ENCODE measurements around the gene HLA-B.
A peak's percentile ranks its signal among the peaks of the same experiment; 100 is the strongest.

The HLA-B gene

GRCh38 chr6:31357886-31358285 is 907 bp upstream of the HLA-B start:
- Histone ChIP-seq H3K4me3 (ENCODE audit: low read length) (no peak overlapping the region), H3K9me3 (ENCODE audit: control insufficient read depth, low read length) (no peaks in the 10 kb centered on the region), H3K9ac (ENCODE audit: low read length) (peak overlapping the region; percentile 99), H3K27me3 (ENCODE audit: control insufficient read depth, insufficient read depth, low read length) (peaks cover 4% of the 10 kb centered on the region), H3K4me1 (ENCODE audit: control insufficient read depth, insufficient read depth, low read length) (peaks cover 19% of the 10 kb centered on the region), H3K36me3 (ENCODE audit: control insufficient read depth, insufficient read depth, low read length) (peaks cover 26% of the 10 kb centered on the region)

- Histone ChIP-seq H3K27me3 (ENCODE audit: control insufficient read depth, insufficient read depth, low read length) (no peaks in the 10 kb centered on the region), H3K9ac (ENCODE audit: low read length) (peak overlapping the region; percentile 99), H3K4me1 (ENCODE audit: control insufficient read depth, insufficient read depth, low read length) (peaks cover 19% of the 10 kb centered on the region)
Observed at GRCh38 chr6:31356216-31356945, 598 bp downstream of the HLA-B start.

DNA sequence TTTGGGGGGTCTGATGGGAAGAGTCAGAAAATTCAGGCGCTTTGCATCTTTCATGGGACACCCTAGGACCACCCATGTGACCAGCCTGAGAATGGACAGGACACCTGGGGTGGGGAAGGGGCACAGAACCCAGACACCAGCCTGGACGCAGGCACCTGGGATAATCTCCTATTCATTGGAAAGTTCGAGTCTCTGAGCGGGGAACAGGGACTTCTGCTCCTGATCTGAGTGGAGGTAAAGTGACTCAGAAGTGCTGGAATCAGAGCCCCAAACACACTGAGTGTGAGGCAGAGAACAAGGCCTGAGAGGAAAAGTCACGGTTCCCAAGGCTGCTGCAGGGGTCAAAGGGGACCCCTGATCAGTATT is 1.4 kb downstream of the HLA-B start:
- no peaks in the 10 kb centered on the region for H3K27me3 ChIP-seq (ENCODE audit: control insufficient read depth, insufficient read depth, low read length)
- no peaks in the 10 kb centered on the region for H3K9me3 ChIP-seq (ENCODE audit: control insufficient read depth, low read length)
- H3K4me1 ChIP-seq (ENCODE audit: control insufficient read depth, insufficient read depth, low read length), result peaks cover 19% of the 10 kb centered on the region
- peaks cover 26% of the 10 kb centered on the region for H3K36me3 ChIP-seq (ENCODE audit: control insufficient read depth, insufficient read depth, low read length)
- H3K9ac ChIP-seq (ENCODE audit: low read length), result peak overlapping the region; percentile 99
- peak overlapping the region; percentile 33 for H3K4me3 ChIP-seq (ENCODE audit: low read length)

More at GRCh38 chr6:31356216-31356945, 598 bp downstream of the HLA-B start:
- no peaks in the 10 kb centered on the region for H3K9me3 ChIP-seq (ENCODE audit: control insufficient read depth, low read length)
- peak overlapping the region; percentile 33 for H3K4me3 ChIP-seq (ENCODE audit: low read length)
- H3K36me3 ChIP-seq (ENCODE audit: control insufficient read depth, insufficient read depth, low read length), result peaks cover 26% of the 10 kb centered on the region

DNA sequence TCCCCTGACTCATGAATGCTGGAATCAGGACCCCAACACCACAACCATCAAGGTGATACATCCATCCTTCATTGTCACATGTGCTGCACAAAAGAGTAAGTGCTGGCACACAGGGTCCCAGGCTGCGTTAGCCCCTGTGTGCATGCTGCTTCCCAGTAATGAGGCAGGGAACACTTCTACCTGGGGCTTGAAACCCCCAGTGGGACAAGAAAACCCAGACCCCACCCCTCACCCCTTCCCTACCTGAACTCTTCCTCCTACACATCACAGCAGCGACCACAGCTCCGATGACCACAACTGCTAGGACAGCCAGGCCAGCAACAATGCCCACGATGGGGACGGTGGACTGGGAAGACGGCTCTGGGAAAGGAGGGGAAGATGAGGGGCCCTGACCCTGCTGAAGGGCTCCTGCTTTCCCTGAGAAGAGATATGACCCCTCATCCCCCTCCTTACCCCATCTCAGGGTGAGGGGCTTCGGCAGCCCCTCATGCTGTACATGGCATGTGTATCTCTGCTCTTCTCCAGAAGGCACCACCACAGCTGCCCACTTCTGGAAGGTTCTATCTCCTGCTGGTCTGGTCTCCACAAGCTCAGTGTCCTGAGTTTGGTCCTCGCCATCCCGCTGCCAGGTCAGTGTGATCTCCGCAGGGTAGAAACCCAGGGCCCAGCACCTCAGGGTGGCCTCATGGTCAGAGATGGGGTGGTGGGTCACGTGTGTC is 2.0 kb downstream of the HLA-B start:
- peaks cover 19% of the 10 kb centered on the region for H3K4me1 ChIP-seq (ENCODE audit: control insufficient read depth, insufficient read depth, low read length)
- H3K9ac ChIP-seq (ENCODE audit: low read length), result peak overlapping the region; percentile 99
- no peaks in the 10 kb centered on the region for H3K27me3 ChIP-seq (ENCODE audit: control insufficient read depth, insufficient read depth, low read length)
- peak overlapping the region; percentile 36 for H3K4me3 ChIP-seq (ENCODE audit: low read length)
- H3K9me3 ChIP-seq (ENCODE audit: control insufficient read depth, low read length), result no peaks in the 10 kb centered on the region
- peaks cover 26% of the 10 kb centered on the region for H3K36me3 ChIP-seq (ENCODE audit: control insufficient read depth, insufficient read depth, low read length)

DNA sequence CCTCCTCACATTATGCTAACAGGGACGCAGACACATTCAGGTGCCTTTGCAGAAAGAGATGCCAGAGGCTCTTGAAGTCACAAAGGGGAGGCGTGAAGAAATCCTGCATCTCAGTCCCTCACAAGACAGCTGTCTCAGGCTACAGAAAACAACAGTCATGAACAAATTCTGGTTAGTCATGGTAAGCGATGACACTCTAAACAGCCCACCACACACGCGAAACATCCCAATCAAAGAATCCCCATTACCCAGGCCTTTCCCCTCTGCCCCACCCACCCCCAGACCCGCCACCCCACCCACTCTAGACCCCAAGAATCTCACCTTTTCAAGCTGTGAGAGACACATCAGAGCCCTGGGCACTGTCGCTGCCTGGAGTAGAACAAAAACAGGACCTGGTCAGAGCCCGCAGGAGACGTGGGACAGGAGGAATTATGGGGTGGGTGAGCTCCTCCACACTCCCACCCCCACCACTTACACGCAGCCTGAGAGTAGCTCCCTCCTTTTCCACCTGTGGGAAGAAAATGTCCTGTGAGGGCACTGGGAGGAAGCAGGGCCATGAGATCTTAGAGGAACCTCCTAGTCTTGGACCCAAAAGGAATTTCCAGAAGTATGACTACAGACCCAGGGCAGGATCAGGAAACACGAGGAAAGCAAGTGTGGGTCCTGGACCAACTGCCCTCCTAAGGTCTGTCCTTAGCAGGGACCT is 2.7 kb downstream of the HLA-B start:
- Histone ChIP-seq H3K9me3 (ENCODE audit: control insufficient read depth, low read length) (no peaks in the 10 kb centered on the region), H3K36me3 (ENCODE audit: control insufficient read depth, insufficient read depth, low read length) (peaks cover 26% of the 10 kb centered on the region), H3K9ac (ENCODE audit: low read length) (peak overlapping the region; percentile 41), H3K4me1 (ENCODE audit: control insufficient read depth, insufficient read depth, low read length) (peaks cover 19% of the 10 kb centered on the region), H3K4me3 (ENCODE audit: low read length) (peak overlapping the region; percentile 36), H3K27me3 (ENCODE audit: control insufficient read depth, insufficient read depth, low read length) (no peaks in the 10 kb centered on the region)

DNA sequence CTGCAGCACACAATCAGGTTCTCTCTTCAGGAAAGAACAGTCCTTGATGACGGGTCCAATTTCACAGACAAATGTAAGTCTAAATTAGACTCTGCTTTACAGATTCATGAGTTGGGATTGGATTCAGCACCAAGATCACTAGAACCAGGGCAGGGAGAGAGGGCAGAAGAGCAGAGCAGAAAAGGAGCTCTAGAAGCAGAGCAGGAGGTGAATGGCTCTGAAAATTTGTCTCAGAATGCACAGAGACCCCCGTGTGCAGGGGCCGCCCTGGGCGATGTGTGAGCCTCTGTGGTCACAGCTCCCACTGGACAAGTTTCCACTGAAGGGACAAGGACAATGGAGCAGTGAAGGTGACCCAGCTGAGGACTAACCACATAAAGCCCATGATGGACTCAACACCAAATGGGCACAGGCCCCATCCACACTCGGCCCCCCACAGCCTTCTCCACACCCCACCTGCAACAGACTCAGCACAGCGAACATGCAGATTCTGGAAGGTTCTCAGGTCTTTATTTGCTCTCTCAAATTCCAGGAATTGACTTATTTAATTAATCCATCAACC is 3.5 kb downstream of the HLA-B start:
- H3K9ac ChIP-seq (ENCODE audit: low read length), result no peak overlapping the region
- no peak overlapping the region for H3K4me3 ChIP-seq (ENCODE audit: low read length)
- no peaks in the 10 kb centered on the region for H3K27me3 ChIP-seq (ENCODE audit: control insufficient read depth, insufficient read depth, low read length)
- peaks cover 26% of the 10 kb centered on the region for H3K36me3 ChIP-seq (ENCODE audit: control insufficient read depth, insufficient read depth, low read length)
- H3K4me1 ChIP-seq (ENCODE audit: control insufficient read depth, insufficient read depth, low read length), result peaks cover 19% of the 10 kb centered on the region
- no peaks in the 10 kb centered on the region for H3K9me3 ChIP-seq (ENCODE audit: control insufficient read depth, low read length)

GRCh38 chr6:31352683-31353383 is 4.1 kb downstream of the HLA-B start:
- Histone ChIP-seq H3K36me3 (ENCODE audit: control insufficient read depth, insufficient read depth, low read length) (peaks cover 26% of the 10 kb centered on the region), H3K4me3 (ENCODE audit: low read length) (no peak overlapping the region), H3K9ac (ENCODE audit: low read length) (no peak overlapping the region), H3K4me1 (ENCODE audit: control insufficient read depth, insufficient read depth, low read length) (peaks cover 19% of the 10 kb centered on the region), H3K9me3 (ENCODE audit: control insufficient read depth, low read length) (no peaks in the 10 kb centered on the region), H3K27me3 (ENCODE audit: control insufficient read depth, insufficient read depth, low read length) (no peaks in the 10 kb centered on the region)

- H3K9me3 ChIP-seq (ENCODE audit: control insufficient read depth, low read length), result no peaks in the 10 kb centered on the region
- peaks cover 26% of the 10 kb centered on the region for H3K36me3 ChIP-seq (ENCODE audit: control insufficient read depth, insufficient read depth, low read length)
- no peak overlapping the region for H3K9ac ChIP-seq (ENCODE audit: low read length)
- H3K27me3 ChIP-seq (ENCODE audit: control insufficient read depth, insufficient read depth, low read length), result no peaks in the 10 kb centered on the region
- peaks cover 19% of the 10 kb centered on the region for H3K4me1 ChIP-seq (ENCODE audit: control insufficient read depth, insufficient read depth, low read length)
- no peak overlapping the region for H3K4me3 ChIP-seq (ENCODE audit: low read length)
Observed at GRCh38 chr6:31352310-31352682, 4.7 kb downstream of the HLA-B start.

DNA sequence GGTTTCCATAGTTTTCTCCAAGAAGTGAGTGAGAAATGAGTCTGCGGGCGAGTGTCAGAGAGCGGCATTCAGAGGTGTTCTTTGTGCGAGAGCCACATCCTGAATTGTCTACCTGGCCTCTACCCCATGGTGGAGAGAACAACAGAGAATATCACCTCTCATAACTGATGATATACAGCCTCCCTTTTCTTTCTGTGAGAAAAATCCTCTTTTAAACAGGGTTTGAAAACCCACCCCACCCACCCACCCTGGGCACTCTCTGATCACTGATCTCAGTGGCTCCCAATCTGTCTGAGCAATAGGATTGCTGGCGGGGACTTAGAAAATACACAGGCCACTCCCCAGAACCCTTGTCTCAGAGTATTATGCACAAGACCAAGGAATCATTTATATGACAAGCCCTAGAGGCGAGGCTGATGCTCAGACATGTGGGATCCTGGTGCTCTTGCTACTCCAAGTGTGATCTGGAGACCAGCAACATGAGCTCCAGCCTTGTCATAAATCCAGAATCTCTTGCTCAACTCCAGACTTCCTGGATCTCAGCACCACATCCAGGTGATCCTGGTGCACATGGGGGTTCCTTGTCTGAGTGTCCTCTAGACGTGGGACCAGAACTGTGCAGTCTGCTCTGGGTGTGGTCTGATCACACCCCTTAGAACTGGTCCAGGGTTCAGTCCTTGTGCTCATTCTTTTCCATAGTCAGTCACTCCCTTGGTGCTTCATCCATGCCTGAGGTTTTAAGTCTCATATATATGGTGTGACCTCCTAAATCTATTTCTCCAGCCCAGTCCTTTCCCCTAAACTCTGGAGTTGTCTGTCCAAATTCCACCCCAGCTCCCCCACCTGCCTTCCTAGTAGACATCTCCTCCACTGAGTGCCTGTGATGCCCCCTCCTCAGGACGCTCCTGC is 5.3 kb downstream of the HLA-B start:
- no peaks in the 10 kb centered on the region for H3K27me3 ChIP-seq (ENCODE audit: control insufficient read depth, insufficient read depth, low read length)
- H3K9me3 ChIP-seq (ENCODE audit: control insufficient read depth, low read length), result no peaks in the 10 kb centered on the region
- H3K9ac ChIP-seq (ENCODE audit: low read length), result no peak overlapping the region
- H3K36me3 ChIP-seq (ENCODE audit: control insufficient read depth, insufficient read depth, low read length), result peaks cover 26% of the 10 kb centered on the region
- peaks cover 19% of the 10 kb centered on the region for H3K4me1 ChIP-seq (ENCODE audit: control insufficient read depth, insufficient read depth, low read length)
- H3K4me3 ChIP-seq (ENCODE audit: low read length), result no peak overlapping the region

DNA sequence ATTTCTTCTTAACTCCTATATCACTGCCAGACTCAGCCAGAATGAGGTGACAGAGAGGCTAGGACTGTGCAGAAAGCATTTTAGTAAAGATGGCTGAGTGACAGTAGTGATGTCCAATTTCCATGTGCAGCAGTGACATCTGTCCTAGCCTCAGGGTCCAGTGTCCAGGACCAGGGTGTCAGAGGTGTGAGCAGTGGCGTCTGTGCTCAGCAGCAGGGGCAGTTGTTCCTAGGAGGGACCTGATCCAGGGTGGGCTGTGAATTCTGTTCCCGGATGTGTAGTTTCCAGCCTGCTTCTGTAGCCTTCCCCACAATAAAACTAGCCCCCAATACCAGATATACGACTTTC is 6.0 kb downstream of the HLA-B start:
- Histone ChIP-seq H3K36me3 (ENCODE audit: control insufficient read depth, insufficient read depth, low read length) (peaks cover 25% of the 10 kb centered on the region), H3K9ac (ENCODE audit: low read length) (no peak overlapping the region), H3K9me3 (ENCODE audit: control insufficient read depth, low read length) (no peaks in the 10 kb centered on the region), H3K27me3 (ENCODE audit: control insufficient read depth, insufficient read depth, low read length) (no peaks in the 10 kb centered on the region), H3K4me3 (ENCODE audit: low read length) (no peak overlapping the region), H3K4me1 (ENCODE audit: control insufficient read depth, insufficient read depth, low read length) (peaks cover 19% of the 10 kb centered on the region)
